K562 (cell line): ENCODE measurements around the gene PRXL2A. TPM values are rescaled to one million over a fixed set of nuclear protein-coding genes. Genes with fewer than 3 reads are reported as not detected.

ENCODE experiments used
- ATAC-seq: fragments of 200-7000 bp; cut with Tn5 transposase; 3 replicates; pipeline ENCODE4 v1.9.1; 2020; ENCODE audit warnings: moderate library complexity
- BruUV-seq: library from RNA; stranded (reverse); fragments of 400-500 nt; replicated peaks from 2 replicates; lab custom pipeline; 2021; lab: Mats Ljungman, UMichigan
- CTCF ChIA-PET: fragments of 300-600 bp; formaldehyde crosslinking; extraction: SDS; loops from one replicate; lab custom pipeline; 2021; ENCODE audit warnings: low intra/inter-chr PET ratio; lab: Yijun Ruan, JAX
- POLR2A ChIA-PET: fragments of 300-600, 350-650 bp; sonication (Branson Sonifier 250); formaldehyde crosslinking; extraction: SDS; loops from one replicate; lab custom pipeline; 2021; ENCODE audit warnings: antibody characterized with exemption, inconsistent platforms; lab: Yijun Ruan, JAX
- DNase-seq, 4 experiments: peaks; one replicate each; pipeline versions ENCODE4 v3.0.0 to v3.0.0-alpha.2; 2011 to 2018; ENCODE audit warnings: low spot score in 3 of 4, mixed read lengths in 3 of 4; ENCODE audit errors: extremely low read depth in 1 of 4
- FAIRE-seq: peaks from 2 replicates; lab custom pipeline; 2011; peaks lifted over from hg19 to GRCh38; lab: Jason Lieb, UNC
- H2AFZ ChIP-seq: 2 replicates; pipeline ENCODE4 v1.6.0; 2011; ENCODE audit warnings: low read depth, low read length, control low read depth, inconsistent platforms
- H3K27ac ChIP-seq: fragments of 200-600 bp; 3 replicates; pipeline ENCODE4 v1.8.0; 2011; ENCODE audit warnings: low read depth, mild to moderate bottlenecking, control low read depth, inconsistent platforms, low read length, moderate library complexity, mixed read lengths; ENCODE audit errors: extremely low read depth
- H3K27me3 ChIP-seq, 2 experiments: fragments of 300-600 bp in 1 of 2; 2 replicates in 1 of 2; 3 replicates in 1 of 2; pipeline versions ENCODE4 v1.6.0 to v1.8.0; 2011; ENCODE audit warnings: inconsistent platforms in 2 of 2, low read length in 2 of 2, mild to moderate bottlenecking in 1 of 2, mixed read lengths in 1 of 2, moderate library complexity in 1 of 2; ENCODE audit not compliant: control insufficient read depth in 2 of 2, insufficient read depth in 2 of 2
- H3K36me3 ChIP-seq: fragments of 300-600 bp; 3 replicates; pipeline ENCODE4 v1.8.0; 2011; ENCODE audit warnings: mild to moderate bottlenecking, low read length, inconsistent platforms; ENCODE audit not compliant: control insufficient read depth, insufficient read depth
- H3K4me1 ChIP-seq, 2 experiments: fragments of 200-600 bp in 1 of 2; replicated peaks in 1 of 2; 2 replicates in 1 of 2; 3 replicates in 1 of 2; pipeline versions ENCODE4 v1.5.1 to v1.8.0; 2011; ENCODE audit warnings: inconsistent platforms in 2 of 2, low read length in 2 of 2, mild to moderate bottlenecking in 1 of 2, mixed read lengths in 1 of 2, moderate library complexity in 1 of 2; ENCODE audit not compliant: control insufficient read depth in 2 of 2, insufficient read depth in 2 of 2
- H3K4me2 ChIP-seq: 2 replicates; pipeline ENCODE4 v1.6.1; 2011; ENCODE audit warnings: low read length, control low read depth, inconsistent platforms, mixed read lengths; ENCODE audit not compliant: insufficient read depth
- H3K4me3 ChIP-seq: fragments of 200-600 bp; sonication (generic), shearing (Covaris generic); 2 replicates; pipeline ENCODE4 v1.5.1; 2016; ENCODE audit warnings: control low read depth, inconsistent platforms
- H3K79me2 ChIP-seq: fragments of 200-600 bp; 3 replicates; pipeline ENCODE4 v1.8.0; 2011; ENCODE audit warnings: low read length, inconsistent platforms; ENCODE audit not compliant: control insufficient read depth, insufficient read depth
- H3K9ac ChIP-seq, 2 experiments: 2 replicates each; pipeline versions ENCODE4 v1.6.0 to v1.6.1; 2011; ENCODE audit warnings: low read depth in 2 of 2, low read length in 2 of 2, control low read depth in 1 of 2, inconsistent platforms in 1 of 2, mild to moderate bottlenecking in 1 of 2, mixed read lengths in 1 of 2; ENCODE audit not compliant: insufficient read depth in 1 of 2
- H3K9me1 ChIP-seq: one replicate; pipeline ENCODE4 v1.6.0; 2011; ENCODE audit warnings: inconsistent platforms, mild to moderate bottlenecking, low read length, moderate library complexity; ENCODE audit not compliant: control insufficient read depth, insufficient read depth
- H3K9me3 ChIP-seq: replicated peaks from 2 replicates; pipeline ENCODE4 v1.5.1; 2011; ENCODE audit warnings: low read depth, low read length, inconsistent platforms; ENCODE audit not compliant: control insufficient read depth, insufficient read depth
- H4K20me1 ChIP-seq: replicated peaks from 2 replicates; pipeline ENCODE4 v1.6.1; 2011; ENCODE audit warnings: low read length, inconsistent platforms, mixed read lengths; ENCODE audit not compliant: control insufficient read depth, insufficient read depth
- ATF3 ChIP-seq, 2 experiments: fragments of 450-650 bp in 1 of 2; sonication (generic) in 1 of 2; formaldehyde crosslinking in 1 of 2; IDR thresholded peaks in 1 of 2; conservative IDR thresholded peaks in 1 of 2; 2 replicates each; pipeline versions ENCODE4 v1.6.1 to v1.8.1; 2016 to 2023; ENCODE audit warnings: mild to moderate bottlenecking in 2 of 2, moderate library complexity in 2 of 2, inconsistent platforms in 1 of 2, missing genetic modification reagents in 1 of 2
- C11orf30 ChIP-seq: fragments of 450-650 bp; IDR thresholded peaks from 2 replicates; pipeline ENCODE4 v1.6.1; 2016; ENCODE audit warnings: low read depth, mild to moderate bottlenecking
- CBFA2T3 ChIP-seq: fragments of 450-650 bp; IDR thresholded peaks from 2 replicates; pipeline ENCODE4 v1.6.1; 2017
- DACH1 ChIP-seq: fragments of 450-650 bp; IDR thresholded peaks from 2 replicates; pipeline ENCODE4 v1.6.1; 2018; ENCODE audit not compliant: partially characterized antibody
- DPF2 ChIP-seq: fragments of 450-650 bp; IDR thresholded peaks from 2 replicates; pipeline ENCODE4 v1.6.1; 2016
- HMBOX1 ChIP-seq: sonication (generic); IDR thresholded peaks from 2 replicates; pipeline ENCODE4 v1.6.1; 2016
- JUN ChIP-seq, 2 experiments: sonication (generic) in 1 of 2; formaldehyde crosslinking in 1 of 2; IDR thresholded peaks; 2 replicates each; pipeline versions ENCODE4 v1.6.1 to v1.8.0; 2012 to 2022; ENCODE audit warnings: borderline replicate concordance in 2 of 2, mild to moderate bottlenecking in 2 of 2, improper control_type of control experiment in 1 of 2, low read depth in 1 of 2, low read length in 1 of 2, missing genetic modification reagents in 1 of 2
- MAFF ChIP-seq: IDR thresholded peaks from 2 replicates; pipeline ENCODE4 v1.6.1; 2012; ENCODE audit warnings: low read length, improper control_type of control experiment
- MAFG ChIP-seq: fragments of 450-650 bp; conservative IDR thresholded peaks from 2 replicates; pipeline ENCODE4 v1.6.1; 2016; ENCODE audit warnings: missing genetic modification characterization, missing compliant biosample characterization
- SRSF9 ChIP-seq: fragments of 200-400 bp; formaldehyde crosslinking; IDR thresholded peaks from 2 replicates; pipeline ENCODE4 v1.6.1; 2017; ENCODE audit warnings: low read depth, low read length, borderline replicate concordance
- TAF9B ChIP-seq: fragments of 450-650 bp; IDR thresholded peaks from 2 replicates; pipeline ENCODE4 v1.6.1; 2018; ENCODE audit warnings: mild to moderate bottlenecking; ENCODE audit not compliant: partially characterized antibody
- TBL1XR1 ChIP-seq, 2 experiments: IDR thresholded peaks; 2 replicates each; pipeline ENCODE4 v1.6.1; 2012; ENCODE audit warnings: improper control_type of control experiment in 2 of 2, low read length in 2 of 2, mild to moderate bottlenecking in 1 of 2
- TFAP4 ChIP-seq: sonication (generic); formaldehyde crosslinking; IDR thresholded peaks from 2 replicates; pipeline ENCODE4 v1.8.0; 2022; ENCODE audit warnings: missing genetic modification reagents, mild to moderate bottlenecking, moderate library complexity, borderline replicate concordance
- TRIM28 ChIP-seq: fragments of 450-650 bp; IDR thresholded peaks from 2 replicates; pipeline ENCODE4 v1.6.1; 2017
- TSHZ1 ChIP-seq: fragments of 250-450 bp; sonication (Bioruptor Pico); IDR thresholded peaks from 2 replicates; pipeline ENCODE4 v1.4.0; 2020; ENCODE audit warnings: mild to moderate bottlenecking, moderate library complexity
- ZNF695 ChIP-seq: fragments of 450-650 bp; formaldehyde crosslinking; IDR thresholded peaks from 2 replicates; pipeline ENCODE4 v1.4.0; 2020; ENCODE audit warnings: mild to moderate bottlenecking, moderate library complexity
- whole genome bisulfite sequencing: fragments of 100-300 bp; shearing (Covaris generic); methylation state at CpG from one replicate; pipeline ENCODE4 v1.1.6; 2016; ENCODE audit warnings: low coverage, mixed read lengths; ENCODE audit not compliant: insufficient coverage; ENCODE audit errors: missing lambda C conversion rate; 5-methylcytosine and 5-hydroxymethylcytosine counted together
- in situ Hi-C: fragments of 300-500 bp; cut with MboI; formaldehyde crosslinking; loops from 4 replicates; pipeline ENCODE4 v1.15.0; 2018; ENCODE audit warnings: inconsistent platforms, mixed read lengths
- intact Hi-C: fragments of 100-400 bp; cut with micrococcal nuclease; formaldehyde crosslinking; loops from 2 replicates; pipeline ENCODE4 v1.14.2; 2022
- polyA plus RNA-seq, 8 experiments: library from polyadenylated mRNA; depleted of rRNA in 4 of 8; stranded (reverse) in 5 of 8; unstranded in 3 of 8; fragments of >200 nt; fragmentation: Nextera tagmentation in 2 of 8; fragmentation: Illumina TruSeq in 1 of 8; extraction: Ambion mirVana in 2 of 8; extraction: Trizol in 1 of 8; gene quantifications; 2 replicates each; pipeline versions ENCODE4 v1.2.1 to v1.2.3, GENCODE V29; 2011 to 2014; ENCODE audit warnings: inconsistent platforms in 1 of 8, missing spikeins in 1 of 8
- total RNA-seq, 7 experiments: library from RNA; depleted of rRNA in 6 of 7; stranded (reverse); fragments of >200 nt in 6 of 7; fragmentation: Illumina TruSeq in 2 of 7; extraction: Trizol in 2 of 7; gene quantifications; 2 replicates each; pipeline versions ENCODE4 v1.2.1 to v1.2.3, GENCODE V29; 2011 to 2021; ENCODE audit warnings: low replicate concordance in 1 of 7

PRXL2A gene
- total and polyA plus RNA-seq, 9 of the 15 experiments (the other 6 are each of a cell fraction or from before 2014, with no cell fraction given): 0.14 to 1.2 (median 0.75) TPM

GRCh38 chr10:80477813-80478212 lies 69.5 kb downstream of the PRXL2A start:
- no peak overlapping the region for H2AFZ ChIP-seq
- H3K36me3 ChIP-seq: peaks cover 33% of the 10 kb centered on the region
- no peak overlapping the region for H3K4me3 ChIP-seq
- peaks cover 13 to 20% of the 10 kb centered on the region in 2 experiments; a peak in 4 of 5 replicates for H3K4me1 ChIP-seq
- H3K27me3 ChIP-seq: no peaks in the 10 kb centered on the region
- ChIA-PET POLR2A (interaction anchor here (0.6 to 3.0 kb wide), 6 partner anchors 10 to 84 kb away, joined by 3 to 19 read pairs (median 4); no protein-coding TSS in a partner anchor), CTCF (no interaction called here)
- no peak overlapping the region for H3K4me2 ChIP-seq
- ATAC-seq (peak; percentile 71), FAIRE-seq (peak; percentile 88), DNase-seq (peak in 2 of 4 experiments; percentile 58 to 62)
- no peaks in the 10 kb centered on the region for H3K9me3 ChIP-seq
- 34% methylated on average over 2 of the region's 2 CpGs for WGBS
- in situ Hi-C loops (no loop called here), intact Hi-C loops (no loop called here)
- no peak overlapping the region for H3K27ac ChIP-seq
- H3K9ac ChIP-seq: no peak overlapping the region
- no peaks in the 10 kb centered on the region for H3K9me1 ChIP-seq
- H3K79me2 ChIP-seq: peaks cover 73% of the 10 kb centered on the region
- no TSS peak for BruUV-seq
- 0 out of 2 replicates have a peak, but pooled peaks cover 4% of the 10 kb centered on the region for H4K20me1 ChIP-seq
- peak; percentile 82 for TF ChIP-seq ATF3 (IDR thresholded peaks at IDR 0.05)
- no peak for TF ChIP-seq ATF3 (CRISPR knock-in tag; conservative IDR thresholded peaks at IDR 0.05)
- no peak for TF ChIP-seq SRSF9
- TF ChIP-seq DACH1: peak; percentile 64
- TF ChIP-seq HMBOX1: peak; percentile 61; the same call in 1 of the 2 replicates
- peak; percentile 76 for TF ChIP-seq DPF2
- TF ChIP-seq C11orf30: peak; percentile 74
- TF ChIP-seq TFAP4: peak; percentile 70
- TF ChIP-seq TAF9B: peak; percentile 30
- TF ChIP-seq JUN (IDR thresholded peaks at IDR 0.05; ENCODE audit: borderline replicate concordance, low read depth, low read length): peak; percentile 78
- TF ChIP-seq JUN (CRISPR knock-in tag; IDR thresholded peaks at IDR 0.05; ENCODE audit: borderline replicate concordance): no peak
- peak; percentile 9; the same call in 1 of the 2 replicates for TF ChIP-seq CBFA2T3
- TF ChIP-seq TRIM28: peak; percentile 15; the same call in 1 of the 2 replicates
- TF ChIP-seq ZNF695: no peak
- peak; percentile 47; the same call in 1 of the 2 replicates for TF ChIP-seq MAFF
- TF ChIP-seq TBL1XR1 (IDR thresholded peaks at IDR 0.05; ENCODE audit: low read length in 2 of 2): 0 out of 4 replicates have a peak, but pooled peaks of 1 of the 2 experiments have one; percentile 20
- TF ChIP-seq TSHZ1: no peak
- TF ChIP-seq MAFG (tag): peak; percentile 72
